HPDE6-E6E7 (cell line): ENCODE results near the gene OSGEP.
A peak's percentile ranks its signal among the peaks of the same experiment; 100 is the strongest.
"Not testable (repeated sequence)": the region's sequence is repeated elsewhere in the genome, so short reads cannot be mapped to it uniquely, and the experiment has no call there.

Experiments
- DNase-seq: peaks from one replicate; pipeline ENCODE4 v3.0.0; 2011; ENCODE audit warnings: missing footprints; ENCODE audit errors: extremely low spot score

Gene OSGEP

DNA sequence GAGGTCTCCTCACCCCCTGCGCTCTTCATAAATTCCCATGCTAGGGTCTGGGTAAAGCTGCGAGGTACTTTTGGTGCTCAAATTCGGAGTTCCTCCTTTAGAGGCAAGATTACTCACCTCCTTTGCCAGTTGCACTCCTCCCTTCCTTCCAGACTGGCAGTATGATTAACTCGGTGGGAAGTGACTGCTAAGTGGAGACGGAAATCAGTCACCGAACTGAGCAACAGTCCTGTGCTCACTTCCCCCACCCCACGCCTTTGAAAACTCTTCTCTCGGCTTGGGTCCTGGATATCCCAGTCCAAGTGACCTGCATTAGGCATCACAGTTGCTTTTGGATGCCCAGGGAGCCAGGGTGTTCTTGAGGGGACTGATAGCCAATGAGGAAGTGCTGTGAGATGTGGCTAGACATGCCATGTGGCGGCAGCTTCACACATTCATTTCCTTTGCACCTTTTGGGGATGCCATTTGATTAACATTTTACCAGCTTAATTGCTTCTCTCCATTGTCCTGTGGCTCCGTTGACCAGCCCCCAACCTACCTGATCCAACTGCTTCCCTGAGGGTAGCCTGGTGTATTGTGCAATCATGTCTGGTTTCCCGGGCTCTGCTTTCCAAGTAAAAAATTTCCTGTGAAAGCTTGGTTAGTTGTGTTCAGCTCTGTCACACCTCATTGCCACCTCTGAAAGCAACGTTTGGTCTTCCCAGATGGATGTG is 15.4 kb upstream of the OSGEP start:
- peak; percentile 82 for DNase-seq

DNA sequence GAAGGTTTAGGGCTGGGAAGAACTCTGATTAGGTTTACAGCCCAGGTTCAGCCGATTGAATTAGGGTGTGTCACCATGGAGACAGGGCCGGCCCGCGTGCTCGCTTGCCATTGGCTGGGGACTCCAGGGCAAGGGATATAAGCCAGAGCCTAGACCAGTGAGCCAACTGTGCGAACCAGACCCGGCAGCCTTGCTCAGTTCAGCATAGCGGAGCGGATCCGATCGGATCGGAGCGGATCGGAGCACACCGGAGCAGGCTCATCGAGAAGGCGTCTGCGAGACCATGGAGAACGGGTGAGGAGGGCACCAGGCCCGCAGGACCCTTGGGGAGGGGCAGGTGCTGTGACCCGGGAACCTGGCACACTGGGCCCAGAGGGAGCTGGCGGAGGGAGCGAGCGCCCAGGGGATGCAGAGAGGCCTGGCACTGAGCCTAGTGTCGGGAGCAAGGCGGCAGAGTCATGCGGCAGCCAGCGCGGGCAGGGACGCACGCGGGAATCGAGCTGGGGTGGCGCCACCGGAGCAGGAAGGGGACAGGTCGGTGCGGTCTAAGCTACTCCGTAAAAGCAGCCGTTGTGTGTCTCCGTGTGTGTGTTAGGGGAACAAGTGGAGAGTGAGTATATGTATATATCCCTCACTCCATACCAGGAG is 14.8 kb upstream of the OSGEP start, which contains the start of gene PNP:
PNP (plus strand) TSS at position 165 of the 648 bp plus-strand sequence; CDS start at position 284, 119 bp downstream.
- DNase-seq: peak; percentile 98

DNA sequence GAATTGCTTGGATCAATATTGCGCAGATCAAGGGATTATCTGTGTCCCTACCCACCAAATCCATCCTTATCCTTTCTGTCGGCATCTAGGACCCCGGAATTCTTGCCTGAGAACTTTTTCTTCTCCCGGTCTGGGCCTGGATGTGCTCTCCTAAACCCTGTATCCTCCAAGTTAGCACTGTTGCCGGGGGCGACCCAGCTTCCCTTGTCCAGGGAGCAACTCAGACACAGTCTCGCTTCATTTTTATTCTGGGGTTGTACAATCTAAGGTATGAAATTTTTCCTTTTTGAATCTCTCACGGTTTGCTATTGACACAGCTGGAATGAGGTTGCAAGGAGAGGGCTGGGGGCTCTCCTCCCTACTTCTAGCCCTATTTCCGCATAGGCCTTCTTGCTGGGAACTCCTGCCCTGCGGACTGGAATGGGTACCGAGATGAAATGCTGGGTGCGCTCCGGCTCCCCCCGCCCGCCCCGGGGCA is 14.2 kb upstream of the OSGEP start:
- DNase-seq: no peak

DNA sequence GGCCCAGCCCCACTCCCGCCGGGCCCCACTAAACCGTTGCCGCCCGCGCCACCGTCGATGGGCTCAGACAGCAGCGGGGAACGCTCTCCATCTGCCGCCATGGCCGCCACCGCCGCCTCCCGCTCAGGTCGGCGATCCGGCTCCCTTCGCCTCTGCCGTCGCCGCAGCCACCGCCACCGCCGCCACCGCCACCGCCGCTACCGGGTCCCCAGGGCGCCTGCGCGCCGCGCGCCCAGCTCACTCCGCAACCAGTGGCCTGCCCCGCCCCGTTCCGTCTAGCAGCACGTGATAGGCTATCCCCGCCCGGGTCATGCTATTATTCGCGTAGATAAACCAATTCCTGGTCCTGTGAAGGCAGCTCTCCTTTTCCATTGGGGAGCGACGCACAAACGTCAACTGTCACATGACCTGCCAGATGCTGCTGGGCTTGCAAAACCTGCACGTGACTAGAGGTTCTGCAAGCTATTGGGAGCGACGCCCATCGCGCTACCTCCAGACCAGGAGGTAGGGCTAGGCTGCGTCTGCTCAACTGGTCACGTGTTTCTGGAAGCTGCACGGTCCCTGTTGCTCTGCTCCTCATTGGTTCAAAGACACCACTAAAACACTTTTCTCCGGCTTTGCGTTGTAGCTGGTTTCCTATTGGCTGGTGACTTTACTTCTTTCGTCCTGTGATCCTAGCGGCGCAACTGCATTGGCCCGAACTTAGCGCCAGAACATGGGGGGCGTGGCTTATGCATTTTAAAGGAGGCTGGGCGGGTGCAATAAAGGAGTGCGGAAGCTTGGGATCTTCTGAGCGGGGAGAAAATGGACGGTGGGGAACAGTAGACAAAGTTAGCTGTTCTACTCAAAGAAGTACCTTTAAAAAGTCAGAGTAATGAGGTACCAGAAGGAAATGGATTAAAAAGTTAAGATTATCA is 6.9 kb upstream of the OSGEP start, which contains the start of gene PIP4P1:
PIP4P1 (minus strand) TSS at position 210 of the 917 bp plus-strand sequence; CDS start at position 101, 109 bp downstream.
- peak; percentile 91 for DNase-seq

DNA sequence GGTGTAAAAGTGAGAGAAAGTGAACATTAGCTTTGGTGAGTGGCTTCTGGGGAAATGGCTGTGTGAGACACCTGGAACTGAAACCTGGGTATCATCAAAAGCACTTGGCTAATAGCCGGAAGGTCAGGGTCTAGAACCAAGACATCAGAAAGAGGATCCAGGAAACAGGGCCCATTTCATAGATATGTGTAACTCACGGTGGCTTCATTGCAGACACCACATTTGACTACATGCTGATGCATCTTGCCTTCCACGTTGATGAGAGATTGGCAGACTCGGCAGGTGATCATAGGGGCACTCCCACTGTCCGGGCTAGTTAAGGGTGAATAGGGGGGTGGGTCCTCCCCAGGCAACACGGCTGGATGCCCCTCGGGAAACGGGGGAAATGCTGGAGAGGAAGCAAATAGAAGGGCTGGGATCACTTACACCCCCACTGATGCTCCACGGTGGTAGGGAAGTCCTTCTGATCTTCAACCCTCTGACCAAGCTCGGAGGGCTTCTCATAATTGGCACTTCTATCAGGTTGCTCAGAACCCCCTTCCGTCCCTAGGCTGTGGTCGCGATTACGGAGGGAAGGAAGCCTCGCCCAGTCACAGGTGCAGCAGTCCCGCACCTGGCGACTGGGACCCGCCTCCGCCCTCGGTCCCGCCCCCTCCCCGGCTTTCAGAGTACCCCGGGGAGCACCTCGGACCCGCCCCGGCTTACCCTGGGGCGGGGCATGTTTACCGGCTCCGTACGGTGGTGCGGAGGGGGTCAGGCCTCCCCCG is 6.0 kb upstream of the OSGEP start:
- DNase-seq: no peak

- no peak for DNase-seq
Observed at GRCh38 chr14:20458031-20458789, 3.6 kb upstream of the OSGEP start.

DNA sequence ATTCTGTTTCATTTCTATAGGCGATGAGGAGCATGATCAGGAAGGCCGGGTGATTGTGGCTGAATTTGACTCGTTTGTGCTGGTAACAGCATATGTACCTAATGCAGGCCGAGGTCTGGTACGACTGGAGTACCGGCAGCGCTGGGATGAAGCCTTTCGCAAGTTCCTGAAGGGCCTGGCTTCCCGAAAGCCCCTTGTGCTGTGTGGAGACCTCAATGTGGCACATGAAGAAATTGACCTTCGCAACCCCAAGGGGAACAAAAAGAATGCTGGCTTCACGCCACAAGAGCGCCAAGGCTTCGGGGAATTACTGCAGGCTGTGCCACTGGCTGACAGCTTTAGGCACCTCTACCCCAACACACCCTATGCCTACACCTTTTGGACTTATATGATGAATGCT is 2.4 kb upstream of the OSGEP start:
- no peak for DNase-seq

DNA sequence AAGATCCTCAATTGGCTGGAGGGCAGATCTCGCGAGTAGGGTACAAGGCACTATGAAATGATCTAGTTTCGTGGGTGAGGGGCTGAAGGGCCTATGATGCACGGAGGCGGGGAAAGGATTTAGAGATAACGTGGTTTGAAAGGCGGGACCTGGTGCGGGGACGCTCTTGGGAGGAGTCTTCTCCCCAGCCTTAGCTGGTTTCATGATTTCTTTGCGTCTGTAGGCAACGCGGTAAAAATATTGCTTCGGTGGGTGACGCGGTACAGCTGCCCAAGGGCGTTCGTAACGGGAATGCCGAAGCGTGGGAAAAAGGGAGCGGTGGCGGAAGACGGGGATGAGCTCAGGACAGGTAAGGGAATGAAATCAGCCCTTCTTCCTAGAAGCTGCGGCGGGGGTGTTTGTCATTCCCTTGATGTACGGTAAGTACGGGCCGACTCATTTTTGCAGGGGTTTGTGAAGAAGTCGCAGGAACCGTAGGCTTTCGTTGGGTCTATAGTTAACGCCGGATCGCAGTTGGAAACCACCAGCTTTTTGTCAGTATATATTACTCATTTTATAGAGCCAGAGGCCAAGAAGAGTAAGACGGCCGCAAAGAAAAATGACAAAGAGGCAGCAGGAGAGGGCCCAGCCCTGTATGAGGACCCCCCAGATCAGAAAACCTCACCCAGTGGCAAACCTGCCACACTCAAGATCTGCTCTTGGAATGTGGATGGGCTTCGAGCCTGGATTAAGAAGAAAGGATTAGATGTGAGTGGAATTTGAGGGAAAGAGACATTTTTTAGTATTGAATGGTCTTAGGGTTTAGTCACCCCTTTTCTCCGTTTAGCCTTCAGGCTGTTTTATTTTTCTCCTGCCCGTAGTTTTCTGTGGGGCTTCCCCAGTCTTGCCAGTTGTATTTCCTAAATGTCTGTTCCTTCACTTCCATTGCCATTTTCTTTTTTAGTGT is 1.0 kb upstream of the OSGEP start:
- DNase-seq: no peak

GRCh38 chr14:20452831-20453230 is 1.8 kb downstream of the OSGEP start:
- DNase-seq: not testable (repeated sequence)

GRCh38 chr14:20446889-20447288 is 7.7 kb downstream of the OSGEP start:
- no peak for DNase-seq

DNA sequence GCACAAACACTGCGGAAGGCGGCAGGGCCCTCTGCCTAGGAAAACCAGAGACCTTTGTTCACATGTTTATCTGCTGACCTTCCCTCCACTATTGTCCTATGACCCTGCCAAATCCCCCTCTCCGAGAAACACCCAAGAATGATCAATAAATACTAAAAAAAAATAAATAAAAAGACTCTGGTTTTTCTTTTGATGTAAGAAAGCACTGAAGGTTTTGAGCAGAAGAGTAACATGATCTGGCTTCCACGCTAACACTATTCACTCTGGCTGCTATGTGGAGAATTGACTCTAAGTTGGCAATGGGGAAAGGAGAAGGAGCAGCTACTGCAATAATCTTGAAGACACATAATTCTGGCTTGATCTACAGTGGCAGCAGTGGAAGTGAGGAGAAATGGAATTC is 11.0 kb downstream of the OSGEP start:
- DNase-seq: not testable (repeated sequence)

GRCh38 chr14:20441461-20441860 is 13.2 kb downstream of the OSGEP start:
- DNase-seq: no peak

GRCh38 chr14:20440882-20441281 is 13.7 kb downstream of the OSGEP start:
- DNase-seq: no peak

GRCh38 chr14:20440465-20440864 is 14.1 kb downstream of the OSGEP start:
- DNase-seq: no peak

DNA sequence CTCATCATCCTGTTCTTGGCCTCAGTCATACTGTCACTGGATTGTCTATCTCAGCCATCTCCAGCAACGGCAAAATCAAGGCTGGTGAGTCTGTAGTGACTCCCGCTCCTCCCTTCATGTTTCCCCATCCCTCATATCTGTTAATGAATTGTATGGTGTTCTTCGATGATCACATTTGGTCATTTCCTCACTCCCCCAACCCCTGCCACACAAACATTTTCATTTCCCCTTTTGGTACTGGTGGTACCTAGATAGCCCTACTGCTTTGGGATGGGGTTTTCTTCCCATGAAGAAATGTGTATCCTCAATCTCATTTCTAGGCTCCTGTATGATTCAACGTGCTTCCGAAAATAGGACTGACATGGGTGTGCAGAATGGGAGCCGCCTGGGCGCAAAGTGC is 15.9 kb downstream of the OSGEP start:
- no peak for DNase-seq

DNA sequence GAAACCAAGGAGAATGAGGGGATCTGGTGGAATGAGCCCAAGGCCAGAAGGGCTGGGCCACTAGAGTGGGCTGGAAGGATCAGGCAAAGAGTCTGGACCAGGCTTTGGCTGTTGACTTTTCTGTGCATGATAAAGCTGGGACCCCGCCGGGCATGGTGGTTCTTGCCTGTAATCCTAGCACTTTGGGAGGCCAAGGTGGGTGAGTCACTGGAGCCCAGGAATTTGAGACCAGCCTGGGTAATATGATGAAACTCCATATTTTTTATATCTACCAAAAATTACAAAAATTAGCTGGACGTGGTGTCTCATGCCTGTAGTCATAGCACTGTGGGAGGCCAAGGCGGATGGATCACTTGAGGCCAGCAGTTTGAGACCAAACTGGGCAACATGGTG is 18.3 kb downstream of the OSGEP start:
- DNase-seq: no peak

GRCh38 chr14:20435582-20436362 is 18.8 kb downstream of the OSGEP start, which contains the start of gene KLHL33:
KLHL33 (minus strand) TSS chr14:20436166; CDS start chr14:20435811, 355 bp downstream.
- no peak for DNase-seq
